Colon (tissue), 2 donors: ENCODE results near the gene TNFRSF13B.
"Not testable (repeated sequence)": the region's sequence is repeated elsewhere in the genome, so short reads cannot be mapped to it uniquely, and the experiment has no call there.

ENCODE experiments used
- FAIRE-seq: peaks from 2 replicates; lab custom pipeline; 2012; peaks lifted over from hg19 to GRCh38; lab: Jason Lieb, UNC
- donor health status: control.
- donor health status: control.

Gene TNFRSF13B

DNA sequence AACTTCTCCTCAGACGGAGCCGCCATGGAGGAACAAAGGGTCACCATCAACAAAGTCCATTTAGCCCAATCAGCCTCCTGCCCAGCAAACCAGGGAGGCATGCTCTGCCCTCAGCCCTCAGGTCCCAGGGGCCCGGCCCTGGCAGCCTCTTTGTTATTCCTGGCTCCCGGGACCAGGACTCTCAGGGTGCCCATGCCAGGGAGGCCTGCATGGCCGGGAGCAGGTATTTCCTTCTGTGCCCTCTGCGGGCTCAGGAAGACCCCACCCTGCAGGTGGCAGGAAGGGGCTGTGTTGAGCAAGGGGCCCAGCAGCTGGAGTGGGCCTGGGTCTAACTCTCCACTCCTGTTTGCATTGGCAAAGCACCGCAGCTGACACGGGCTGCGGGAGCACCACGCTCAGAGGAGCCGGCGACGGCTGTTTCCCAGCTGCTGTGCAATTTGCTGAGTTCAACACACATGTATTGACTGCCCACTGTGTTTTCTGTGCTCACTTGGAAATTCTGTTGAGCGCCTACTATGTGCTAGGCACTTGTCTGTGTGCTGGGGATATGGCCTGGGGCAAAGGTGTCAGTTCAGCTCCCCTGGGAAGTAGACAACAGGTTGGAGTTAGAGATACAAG is 33.2 kb upstream of the TNFRSF13B start:
- not testable (repeated sequence) for FAIRE-seq

DNA sequence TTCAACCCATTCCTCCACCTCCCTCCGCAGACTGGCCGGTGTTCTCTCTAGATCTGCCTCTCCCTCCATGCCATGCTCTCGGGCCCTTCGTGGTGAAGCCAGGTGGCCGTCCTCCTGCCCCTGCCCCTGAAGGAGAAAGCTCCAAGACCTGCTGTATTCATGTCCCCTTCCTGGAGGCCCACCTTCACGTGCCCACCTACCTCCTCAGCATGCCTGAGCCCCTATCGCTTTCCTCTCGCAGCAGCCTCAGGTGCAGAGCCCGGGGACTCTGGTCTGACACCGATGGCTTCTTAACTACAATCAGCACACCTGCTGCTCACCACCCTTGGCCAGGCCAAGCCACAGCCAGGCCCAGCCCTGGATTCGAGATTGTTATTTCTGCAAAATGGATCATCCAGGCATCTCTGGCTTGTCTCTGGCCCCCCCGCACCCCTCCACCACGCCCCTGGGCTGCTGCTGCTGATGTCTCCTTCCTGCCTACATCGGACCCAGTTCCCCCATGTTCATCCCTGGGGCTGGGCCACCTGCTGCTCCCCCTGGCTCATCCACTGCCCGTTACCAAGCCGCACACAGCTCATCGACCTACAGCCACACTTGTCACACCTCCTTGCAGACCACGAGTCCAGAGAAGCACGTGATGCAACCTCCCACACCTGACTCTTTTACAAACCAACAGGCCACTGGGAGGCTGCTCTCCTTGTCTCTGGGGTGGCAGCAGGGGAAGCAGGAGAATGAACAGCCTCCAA is 32.5 kb upstream of the TNFRSF13B start:
- FAIRE-seq: no peak

- not testable (repeated sequence) for FAIRE-seq
These were observed 31.1 kb upstream of the TNFRSF13B start for GRCh38 chr17:17002731-17003715.

DNA sequence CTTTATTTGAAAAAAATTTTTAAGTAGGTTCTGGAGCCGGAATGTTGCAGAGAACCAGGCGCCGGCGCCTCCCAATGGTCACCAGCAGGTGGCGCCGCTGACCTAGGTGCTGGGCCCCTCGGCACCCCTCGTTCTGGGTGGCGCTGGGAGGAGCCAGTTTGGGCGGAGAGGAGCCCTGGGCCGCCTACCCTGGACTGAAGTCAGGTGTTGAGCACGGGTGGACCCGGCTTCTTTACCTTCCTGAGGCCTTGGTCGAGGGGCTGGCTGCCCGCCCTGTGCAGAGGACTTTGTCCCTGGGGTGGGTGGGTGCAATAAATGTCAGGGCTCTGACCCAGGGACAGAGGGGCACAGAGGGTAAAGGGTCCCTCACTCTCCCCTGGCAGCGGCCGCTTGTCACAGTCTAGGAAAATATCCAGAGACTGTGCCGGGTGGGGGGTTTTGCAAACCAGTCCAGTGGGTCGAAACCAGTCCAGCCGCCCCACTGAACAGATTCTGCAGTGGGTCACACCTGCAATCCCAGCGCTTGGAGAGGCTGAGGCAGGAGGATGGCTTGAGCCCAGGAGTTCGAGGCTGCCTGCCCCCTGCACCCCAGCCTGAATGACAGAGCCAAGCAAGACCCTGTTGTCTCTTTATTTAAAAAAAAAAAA is 30.1 kb upstream of the TNFRSF13B start:
- no peak for FAIRE-seq

GRCh38 chr17:17001076-17001777 is 29.3 kb upstream of the TNFRSF13B start:
- no peak for FAIRE-seq

DNA sequence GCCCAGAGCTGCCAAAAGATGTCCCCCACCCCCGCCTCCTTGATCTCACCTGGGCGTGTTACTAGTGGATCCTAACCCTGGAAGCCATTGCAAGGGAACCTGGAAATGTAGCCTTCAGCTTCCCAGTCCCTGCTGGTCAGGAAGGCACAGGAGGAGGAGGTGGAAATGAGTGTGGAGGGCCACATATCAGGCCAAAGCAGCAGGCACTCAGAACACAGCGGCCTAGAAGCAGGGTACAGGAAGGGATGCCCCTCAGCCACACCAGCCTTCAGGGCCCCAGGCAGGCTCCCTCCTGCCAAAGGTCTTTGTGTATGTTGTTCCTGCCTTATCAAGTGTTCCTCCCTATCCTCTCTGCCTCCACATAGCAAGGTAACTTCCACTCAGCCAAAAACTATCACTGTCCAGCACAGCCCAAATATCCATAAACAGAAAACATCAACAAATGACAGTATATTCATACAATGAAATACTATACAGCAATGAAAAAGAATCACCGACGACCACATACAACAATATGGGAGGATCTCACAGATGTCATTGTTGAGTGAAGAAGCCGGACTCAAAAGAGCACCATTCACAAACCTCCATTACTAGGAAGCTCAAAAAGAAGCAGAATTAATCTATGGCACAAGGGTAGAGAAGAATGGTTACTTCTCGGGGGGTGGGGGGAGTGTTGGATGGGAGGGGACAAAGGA is 28.2 kb upstream of the TNFRSF13B start:
- FAIRE-seq: no peak

GRCh38 chr17:16997514-16998429 is 25.9 kb upstream of the TNFRSF13B start:
- FAIRE-seq: no peak

GRCh38 chr17:16996726-16997125 is 24.8 kb upstream of the TNFRSF13B start:
- FAIRE-seq: not testable (repeated sequence)

DNA sequence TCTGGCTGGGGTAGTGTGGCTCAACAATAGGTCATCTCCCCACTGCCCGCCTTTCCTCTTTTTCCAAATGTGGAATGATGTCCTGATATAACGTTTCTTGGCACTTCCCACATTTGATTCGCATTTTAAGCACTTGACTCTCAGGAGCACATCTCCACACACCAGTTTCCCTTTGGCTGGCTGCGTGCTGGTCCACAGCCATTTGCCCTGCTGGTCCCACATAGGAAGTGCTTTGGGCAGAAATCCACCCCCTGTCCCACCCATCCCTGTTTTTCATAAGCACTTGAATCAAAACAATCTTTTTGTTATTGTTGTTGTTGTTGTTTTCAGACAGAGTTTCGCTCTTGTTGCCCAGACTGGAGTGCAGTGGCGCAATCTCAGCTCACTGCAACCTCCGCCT is 24.0 kb upstream of the TNFRSF13B start:
- FAIRE-seq: no peak

- no peak for FAIRE-seq
These were observed 22.7 kb upstream of the TNFRSF13B start for GRCh38 chr17:16994631-16995030.

- FAIRE-seq: no peak
These were observed 19.6 kb upstream of the TNFRSF13B start for GRCh38 chr17:16991349-16992009.

GRCh38 chr17:16989953-16990860 is 18.3 kb upstream of the TNFRSF13B start:
- FAIRE-seq: no peak

- no peak for FAIRE-seq
These were observed 17.5 kb upstream of the TNFRSF13B start for GRCh38 chr17:16989230-16989952.

DNA sequence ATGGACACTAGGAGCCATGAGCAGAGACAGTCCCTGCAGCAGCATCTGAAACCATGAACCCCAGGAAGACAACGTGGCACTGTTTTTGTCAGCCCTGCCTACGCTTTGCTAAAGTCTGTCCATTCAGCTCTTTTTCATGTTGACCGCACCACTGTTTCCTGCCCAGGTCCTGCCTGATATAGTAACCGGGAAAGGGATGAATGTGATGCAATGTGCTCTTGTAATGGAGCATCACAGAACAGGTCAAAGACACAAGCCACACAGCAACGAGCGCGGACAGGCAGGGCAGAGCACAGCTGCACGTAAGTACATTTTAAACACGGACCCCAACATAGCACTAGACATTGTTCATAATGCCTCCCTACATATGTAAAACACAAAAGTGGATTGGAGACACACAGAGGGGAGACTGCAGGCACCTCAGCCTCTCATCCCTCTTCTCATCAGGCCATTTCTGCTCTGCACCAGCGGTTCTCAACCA is 16.9 kb upstream of the TNFRSF13B start:
- no peak for FAIRE-seq

GRCh38 chr17:16987830-16988601 is 16.1 kb upstream of the TNFRSF13B start:
- no peak for FAIRE-seq

- FAIRE-seq: no peak
These were observed 15.3 kb upstream of the TNFRSF13B start for GRCh38 chr17:16987066-16987829.
